IPS DF 4.7 (cell line): ENCODE results near the gene EGLN1.

Source experiments
- DNase-seq: peaks from one replicate; pipeline ENCODE4 v3.0.0-alpha.2; 2013; ENCODE audit warnings: low spot score; ENCODE audit errors: extremely low read depth

EGLN1 gene

DNA sequence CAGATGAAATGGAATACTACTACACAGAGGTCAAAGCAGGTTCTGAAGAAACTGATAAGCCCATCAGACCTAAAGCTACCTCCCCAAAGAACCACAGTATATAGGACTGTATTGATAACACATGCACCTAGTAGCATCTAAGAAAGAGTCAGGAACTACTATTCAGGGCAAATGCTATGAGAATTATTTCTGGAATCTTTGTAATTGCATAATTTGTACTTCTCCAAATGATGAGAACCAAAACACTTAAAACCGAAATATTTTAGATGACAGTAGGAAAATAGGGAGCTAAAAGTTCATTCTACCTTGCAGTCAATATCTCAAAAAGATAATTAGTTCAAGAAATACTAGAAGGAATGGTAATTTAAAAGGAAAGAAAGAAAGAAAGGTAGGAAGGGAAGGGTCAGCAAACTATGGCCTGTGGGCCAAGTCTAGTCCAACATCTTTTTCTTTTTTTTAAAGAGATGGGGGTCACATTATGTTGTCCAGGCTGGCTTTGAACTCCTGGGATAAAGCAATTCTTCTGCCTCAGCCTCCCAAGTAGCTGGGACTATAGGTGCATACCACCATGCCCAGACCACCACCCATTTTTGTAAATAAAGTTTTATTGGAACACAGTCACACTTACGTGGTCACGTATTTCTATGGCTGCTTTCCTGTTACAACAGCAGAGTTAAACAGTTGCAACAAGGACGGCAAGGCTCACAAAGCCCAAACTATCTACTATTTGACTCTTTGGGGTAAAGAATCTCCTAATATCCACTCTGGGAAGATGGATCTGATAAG lies 24.0 kb downstream of the EGLN1 start:
- DNase-seq: no peak

GRCh38 chr1:231396643-231397042 lies 25.4 kb downstream of the EGLN1 start:
- no peak for DNase-seq

DNA sequence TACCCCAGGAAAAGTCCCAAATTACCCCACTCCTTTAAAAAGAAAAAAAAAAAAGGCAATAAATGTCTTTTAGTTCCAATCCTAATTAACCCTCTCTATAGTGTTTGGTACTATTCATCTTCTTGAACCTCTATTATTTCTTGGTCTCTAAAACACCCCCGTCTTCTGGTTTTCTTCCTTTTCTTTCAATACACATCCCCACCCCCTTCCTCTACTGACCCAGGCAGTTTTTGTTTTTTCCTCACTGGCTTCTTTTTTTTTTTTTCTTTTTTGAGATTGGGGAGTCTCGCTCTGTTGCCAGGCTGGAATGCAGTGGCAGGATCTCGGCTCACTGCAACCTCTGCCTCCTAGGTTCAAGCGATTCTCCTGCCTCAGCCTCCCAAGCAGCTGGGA lies 26.1 kb downstream of the EGLN1 start:
- no peak for DNase-seq

GRCh38 chr1:231395076-231395997 lies 26.8 kb downstream of the EGLN1 start:
- no peak for DNase-seq

GRCh38 chr1:231393668-231394067 lies 28.4 kb downstream of the EGLN1 start:
- no peak for DNase-seq

DNA sequence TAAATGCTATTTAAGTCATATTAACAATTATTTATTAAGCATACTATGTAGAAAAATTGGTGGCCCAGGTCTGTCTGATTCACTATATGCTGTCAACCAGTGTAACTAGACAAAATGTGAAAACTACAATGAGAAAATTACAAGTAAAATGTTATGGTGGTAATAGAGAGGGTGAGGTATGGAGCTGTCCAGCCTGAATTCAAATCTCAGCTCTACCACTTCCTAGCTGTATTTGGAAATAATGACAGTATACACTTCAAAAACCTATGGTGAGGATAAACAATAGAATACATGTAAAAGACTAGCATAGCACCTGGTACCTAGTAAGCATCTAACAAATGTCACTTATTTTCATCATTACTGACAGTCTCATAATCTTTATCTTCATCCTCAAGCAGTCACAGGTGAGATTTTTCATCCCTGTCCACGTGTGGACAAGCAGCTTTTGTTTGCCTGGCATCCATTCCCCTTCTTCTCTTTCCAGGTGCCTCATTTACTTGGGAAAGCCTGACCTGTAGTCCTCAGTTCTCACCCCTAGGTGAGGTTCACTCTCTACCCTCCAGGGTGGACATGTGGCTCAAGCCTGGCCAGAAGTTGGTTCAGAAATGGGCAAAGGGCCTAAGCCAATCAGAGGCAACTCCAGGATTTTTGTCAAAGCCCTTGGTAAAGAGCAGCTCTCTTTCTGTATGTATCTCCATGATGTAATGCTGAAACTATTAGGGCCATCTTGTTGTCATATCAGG lies 29.5 kb downstream of the EGLN1 start:
- no peak for DNase-seq

- no peak for DNase-seq
Measured at GRCh38 chr1:231390071-231390470, 32.0 kb downstream of the EGLN1 start.

- DNase-seq: no peak
Measured at GRCh38 chr1:231387770-231388669, 34.1 kb downstream of the EGLN1 start.

- DNase-seq: no peak
Measured at GRCh38 chr1:231386466-231386865, 35.6 kb downstream of the EGLN1 start.

- no peak for DNase-seq
Measured at GRCh38 chr1:231385416-231385748, 36.7 kb downstream of the EGLN1 start.

DNA sequence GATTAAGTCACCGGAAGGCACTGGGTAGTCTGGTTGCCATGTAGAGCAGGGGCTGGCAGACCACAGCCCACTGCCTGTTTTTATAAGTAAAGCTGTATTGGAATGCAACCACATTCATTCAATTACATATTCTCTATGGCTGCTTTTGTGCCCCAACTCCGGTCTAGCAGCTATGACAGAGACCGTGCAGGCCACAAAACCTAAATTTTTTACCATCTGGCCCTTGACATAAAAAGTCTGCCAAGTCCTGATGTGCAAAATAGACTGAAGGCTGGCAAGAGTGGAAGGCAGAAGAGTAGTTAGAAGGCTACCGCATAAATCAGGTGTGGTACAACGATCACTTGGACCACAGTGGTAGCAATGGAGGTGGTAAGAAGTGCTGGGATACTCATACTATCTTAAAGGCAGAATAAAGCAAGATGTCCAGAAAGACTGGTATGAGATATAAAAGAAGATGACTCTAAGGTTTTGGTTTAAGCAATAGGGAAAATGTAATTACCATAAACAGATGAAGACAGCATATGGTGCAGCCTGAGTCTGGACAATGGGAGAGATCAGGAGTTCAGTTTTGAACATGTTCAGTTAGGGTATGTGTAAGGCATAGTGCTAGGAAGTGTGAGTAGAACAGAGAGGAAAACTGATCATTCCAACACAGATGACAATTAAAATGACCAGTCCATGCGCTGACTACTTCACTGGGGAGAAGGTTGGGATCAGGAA lies 37.2 kb downstream of the EGLN1 start:
- DNase-seq: no peak

DNA sequence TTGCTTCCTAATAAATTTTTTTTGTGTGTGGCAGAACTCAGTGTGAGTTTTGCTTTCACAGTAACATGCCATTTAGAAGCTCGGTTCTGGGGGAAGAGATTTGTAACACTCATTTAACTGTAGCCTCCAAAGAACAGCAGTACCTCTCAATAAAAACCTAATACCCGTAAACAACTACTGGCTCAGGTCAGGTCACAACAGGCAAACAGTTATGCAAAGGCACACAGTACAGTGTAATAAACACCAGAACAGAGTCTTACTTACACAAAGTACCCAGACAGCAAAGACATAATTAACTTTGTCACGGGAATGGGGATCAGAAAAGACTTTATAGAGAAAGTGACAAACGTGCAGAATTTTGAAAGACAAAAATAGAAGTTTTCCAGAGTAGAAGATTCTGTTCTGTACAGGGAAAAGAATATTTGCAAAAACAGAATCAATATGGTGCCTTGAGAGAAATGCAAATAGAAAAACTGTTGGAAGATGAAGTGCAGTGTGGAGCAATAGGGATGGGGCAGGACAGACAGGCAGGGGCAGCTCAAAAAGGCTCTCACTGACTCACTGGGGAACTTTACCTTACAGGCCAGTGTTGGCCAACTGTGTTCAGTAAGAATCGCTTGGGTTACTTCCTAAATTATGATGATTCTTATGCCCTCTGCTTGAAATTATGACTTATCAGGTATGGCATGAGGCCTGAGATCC lies 38.8 kb downstream of the EGLN1 start:
- no peak for DNase-seq

- DNase-seq: no peak
Measured at GRCh38 chr1:231382426-231382825, 39.7 kb downstream of the EGLN1 start.

DNA sequence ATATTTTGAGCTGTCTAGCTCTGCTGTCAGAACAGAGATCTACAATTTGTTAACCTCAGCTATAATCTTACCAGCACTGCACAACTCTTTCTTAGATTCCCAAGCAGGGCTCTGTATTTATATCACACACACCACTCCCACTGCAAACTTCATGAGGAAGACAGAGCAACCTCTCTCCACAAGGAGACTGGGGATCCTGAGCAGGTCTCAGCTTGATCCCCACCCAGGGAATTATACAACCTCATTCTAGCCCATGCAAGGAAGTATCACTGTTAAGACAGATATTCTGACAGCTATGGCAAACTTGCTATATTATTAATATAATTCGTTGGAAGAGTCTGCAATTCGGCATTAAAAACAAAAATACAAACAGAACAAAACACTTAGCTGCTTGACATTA lies 40.4 kb downstream of the EGLN1 start:
- no peak for DNase-seq

DNA sequence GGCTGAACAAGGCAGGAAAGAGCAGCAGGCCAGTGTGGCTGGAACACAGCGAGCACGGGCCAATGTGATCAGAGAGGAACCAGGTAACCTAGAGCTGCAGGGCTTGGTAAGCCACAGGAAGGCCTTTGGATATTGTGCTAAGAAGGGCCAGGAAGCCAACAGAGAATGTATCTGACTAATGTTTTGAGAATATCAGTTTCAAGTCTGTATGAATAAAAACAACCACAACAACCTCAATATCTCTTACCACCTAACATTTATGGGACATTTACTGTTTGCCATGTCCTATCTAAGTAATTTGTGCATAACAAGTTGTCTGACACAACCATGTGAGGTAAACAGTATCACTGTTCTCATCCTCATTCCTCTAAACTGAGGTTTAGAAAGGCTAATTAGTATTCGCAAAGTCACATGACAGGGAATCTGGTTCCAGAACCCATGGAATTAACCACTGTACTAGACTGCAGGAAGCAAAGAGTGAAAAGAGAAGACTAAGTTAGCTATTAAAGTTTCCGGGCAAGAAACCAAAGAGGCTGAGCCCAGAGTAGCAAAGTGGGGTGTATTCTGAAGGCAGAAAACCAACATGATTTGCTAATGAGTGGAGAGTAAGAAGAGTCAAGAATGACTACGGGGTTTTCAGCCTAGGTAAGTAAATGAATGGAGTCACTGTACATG lies 45.1 kb downstream of the EGLN1 start:
- DNase-seq: no peak

GRCh38 chr1:231376101-231376500 lies 46.0 kb downstream of the EGLN1 start:
- DNase-seq: no peak

DNA sequence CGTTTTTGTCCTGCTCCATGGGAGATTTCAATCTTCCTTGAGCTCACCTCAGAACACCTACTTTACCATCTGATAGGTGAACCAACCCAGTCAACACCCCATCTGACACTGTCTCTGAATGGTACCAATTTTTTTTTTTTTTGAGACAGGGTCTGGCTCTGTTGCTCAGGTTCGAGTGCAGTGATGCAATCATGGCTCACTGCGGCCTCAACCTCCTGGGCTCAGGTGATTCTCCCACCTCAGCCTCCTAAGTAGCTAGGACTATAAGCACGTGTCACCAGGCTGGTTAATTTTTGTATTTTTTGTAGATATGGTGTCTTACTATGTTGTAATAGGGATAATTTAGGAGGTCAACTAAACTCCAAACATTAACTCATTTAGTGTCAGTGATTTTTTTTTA lies 47.7 kb downstream of the EGLN1 start:
- DNase-seq: no peak

- DNase-seq: no peak
Measured at GRCh38 chr1:231372501-231372900, 49.6 kb downstream of the EGLN1 start.

DNA sequence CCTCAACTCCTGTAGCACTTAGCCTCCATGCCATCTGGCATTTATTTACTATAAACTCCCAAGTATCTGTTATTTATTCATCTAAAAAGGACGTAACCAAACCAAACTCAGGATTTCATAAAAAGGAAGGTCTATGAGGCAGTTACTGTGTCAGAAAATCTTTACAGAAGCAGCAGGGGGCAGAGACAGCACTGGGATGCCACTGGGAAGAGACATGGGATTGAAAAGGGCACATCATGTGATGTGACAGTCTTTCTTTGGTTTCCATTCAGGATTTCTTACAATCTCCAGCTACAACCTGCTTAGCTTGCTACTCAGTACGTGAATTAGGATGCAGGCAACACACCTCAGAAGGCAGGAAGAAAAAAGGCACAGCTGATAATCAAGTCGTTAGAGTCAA lies 52.8 kb downstream of the EGLN1 start:
- no peak for DNase-seq
